GM19372 (cell line): ENCODE data around the gene LINC00632.
"Not testable (repeated sequence)": the region's sequence is repeated elsewhere in the genome, so short reads cannot be mapped to it uniquely, and the experiment has no call there.

Experiments
- ATAC-seq: cut with Tn5 transposase; IDR thresholded peaks from one replicate; pipeline ENCODE4 v1.9.1; 2021; ENCODE audit warnings: mild to moderate bottlenecking, low read depth, moderate library complexity; ENCODE audit not compliant: unreplicated experiment

The LINC00632 gene

GRCh38 chrX:140709421-140709846, at the start of gene LINC00632:
Gene LINC00632 (plus strand): TSS chrX:140709759.
- no peak for ATAC-seq

DNA sequence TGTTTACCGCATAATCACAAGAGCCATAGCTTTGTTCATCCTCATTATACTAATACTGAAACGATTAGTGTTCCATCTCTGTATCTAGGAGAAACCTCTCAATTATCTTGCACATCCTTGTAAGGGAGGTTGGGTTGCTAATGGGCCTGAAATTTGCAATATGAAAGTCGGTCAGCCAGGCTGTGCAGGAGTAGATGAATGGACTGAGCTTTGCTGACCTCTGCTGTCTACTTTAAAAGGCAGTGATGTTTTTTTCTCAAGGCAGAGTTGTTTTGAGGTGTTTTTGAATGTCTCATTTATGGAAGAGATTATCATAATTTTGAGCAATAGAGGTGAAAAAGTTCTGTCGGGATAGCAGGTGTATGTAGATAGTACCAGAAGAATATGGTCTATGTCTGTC, 47.9 kb upstream of the LINC00632 start:
- ATAC-seq, result no peak

DNA sequence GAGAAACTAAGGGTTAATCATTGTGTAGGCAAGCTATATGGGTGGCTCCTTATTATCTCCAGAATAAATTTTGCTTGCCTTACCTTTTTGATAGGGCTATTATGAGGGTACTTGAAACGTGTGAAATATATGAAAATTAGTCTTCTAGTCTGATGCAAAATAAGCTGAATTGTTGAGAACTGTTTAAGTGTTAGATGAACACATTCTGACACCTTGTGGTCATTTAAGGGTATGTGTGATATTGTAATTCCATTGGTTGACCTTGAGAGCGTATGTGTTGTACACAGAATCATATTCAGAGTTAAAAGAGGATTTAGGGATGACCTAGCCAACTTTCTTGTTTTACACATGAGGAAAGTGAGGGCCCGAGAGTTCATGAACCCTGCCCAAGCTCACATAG, 44.6 kb upstream of the LINC00632 start:
- no peak for ATAC-seq

- ATAC-seq, result no peak
These were observed 36.5 kb upstream of the LINC00632 start for GRCh38 chrX:140672840-140673731.

DNA sequence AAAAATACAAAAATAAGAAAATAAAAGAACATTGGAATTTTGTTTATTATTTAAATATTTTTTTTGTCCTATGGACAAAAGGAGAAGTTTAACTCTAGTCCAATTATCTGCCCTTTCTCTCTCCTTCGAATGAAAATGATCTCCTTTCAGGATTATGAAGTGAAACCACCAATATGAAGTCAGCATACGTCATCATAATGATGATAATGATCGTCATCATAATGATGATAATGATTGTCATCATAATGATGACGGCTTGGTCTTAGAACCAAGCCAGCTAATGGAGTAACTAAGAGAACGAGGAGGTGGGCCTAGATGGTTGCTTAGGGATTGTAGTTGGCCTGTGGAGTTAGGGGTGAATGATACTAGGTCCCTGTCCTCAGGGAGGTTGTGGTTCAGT, 21.9 kb upstream of the LINC00632 start:
- ATAC-seq, result no peak

GRCh38 chrX:140691596-140691995, 18.0 kb upstream of the LINC00632 start:
- ATAC-seq, result not testable (repeated sequence)

GRCh38 chrX:140697618-140698017, 11.9 kb upstream of the LINC00632 start:
- no peak for ATAC-seq

GRCh38 chrX:140701480-140701879, 8.1 kb upstream of the LINC00632 start:
- ATAC-seq, result no peak

DNA sequence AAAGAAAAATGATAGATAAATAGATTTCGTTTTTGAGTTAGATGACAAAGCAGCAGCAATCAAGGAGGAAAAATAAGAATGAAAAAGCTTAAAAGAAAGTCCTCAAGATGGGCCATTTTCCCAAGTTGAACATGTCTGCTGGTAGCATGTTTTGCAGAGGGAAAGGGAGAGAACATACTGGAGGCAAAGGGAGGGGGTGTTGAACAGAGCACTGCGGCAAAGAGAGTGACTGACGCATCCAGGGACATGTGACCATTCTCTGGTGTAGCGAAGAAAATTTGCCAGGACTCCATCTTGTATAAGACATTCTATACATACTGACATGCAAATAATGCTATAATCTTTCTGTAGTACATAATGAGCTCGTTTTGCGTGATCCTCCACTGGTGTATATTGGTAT, 1.2 kb downstream of the LINC00632 start:
- no peak for ATAC-seq

GRCh38 chrX:140711894-140712293, 2.3 kb downstream of the LINC00632 start:
- no peak for ATAC-seq

DNA sequence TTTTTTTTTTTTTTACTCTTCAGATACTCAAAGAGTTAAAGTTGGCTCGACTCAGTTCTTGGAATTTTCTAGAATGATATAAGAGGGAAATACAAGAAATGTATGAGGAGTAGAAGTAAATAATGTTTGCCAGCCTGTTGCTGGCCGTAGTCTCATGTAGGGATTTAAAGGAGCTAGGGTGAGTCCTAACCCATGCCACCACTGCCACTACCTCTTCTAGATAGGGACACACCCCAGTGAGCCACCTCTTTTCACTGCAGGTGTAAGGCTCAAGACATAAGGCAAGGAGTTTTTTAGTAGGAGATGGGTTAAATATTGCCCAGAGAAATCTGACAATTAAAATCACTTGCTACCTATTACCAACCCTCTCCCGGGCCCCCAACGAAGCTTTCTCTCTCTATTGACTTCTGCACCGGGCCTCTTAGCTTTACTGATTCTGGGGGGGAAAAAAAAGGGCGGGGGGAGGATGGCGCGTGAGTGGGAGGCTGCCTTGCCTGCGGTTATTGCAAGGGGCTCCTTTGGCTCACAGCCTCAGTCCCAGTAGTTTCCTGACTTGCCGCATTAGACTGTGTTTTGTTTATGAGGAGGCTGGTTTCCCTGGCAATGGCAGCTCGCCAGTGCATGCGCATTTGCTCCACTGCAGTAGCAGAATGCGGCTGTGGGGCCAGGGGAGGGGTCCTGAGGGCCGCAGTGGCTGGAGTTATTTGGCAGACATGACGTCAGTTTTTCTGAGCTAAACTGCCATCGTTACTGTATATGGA, 3.0 kb downstream of the LINC00632 start:
- ATAC-seq, result no peak

DNA sequence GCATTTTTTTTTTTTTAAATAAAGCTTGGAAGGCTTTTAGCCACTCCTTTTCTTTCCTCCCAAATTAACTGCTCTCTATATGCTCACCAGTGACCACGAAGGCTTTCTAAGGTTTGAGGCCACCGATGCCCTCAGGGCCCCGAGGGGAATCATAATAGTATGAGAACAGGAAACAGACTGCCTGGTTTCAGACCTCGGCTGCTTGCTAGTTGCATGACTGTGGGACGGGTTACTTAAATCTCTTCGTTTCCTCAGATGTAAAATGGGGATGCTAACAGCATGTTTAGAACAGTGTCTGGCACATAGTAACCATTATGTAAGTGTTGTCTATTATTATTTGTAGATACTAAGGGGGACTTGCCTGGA, 3.6 kb downstream of the LINC00632 start:
- ATAC-seq, result no peak

- ATAC-seq, result no peak
These were observed 6.2 kb downstream of the LINC00632 start for GRCh38 chrX:140715787-140716186.

DNA sequence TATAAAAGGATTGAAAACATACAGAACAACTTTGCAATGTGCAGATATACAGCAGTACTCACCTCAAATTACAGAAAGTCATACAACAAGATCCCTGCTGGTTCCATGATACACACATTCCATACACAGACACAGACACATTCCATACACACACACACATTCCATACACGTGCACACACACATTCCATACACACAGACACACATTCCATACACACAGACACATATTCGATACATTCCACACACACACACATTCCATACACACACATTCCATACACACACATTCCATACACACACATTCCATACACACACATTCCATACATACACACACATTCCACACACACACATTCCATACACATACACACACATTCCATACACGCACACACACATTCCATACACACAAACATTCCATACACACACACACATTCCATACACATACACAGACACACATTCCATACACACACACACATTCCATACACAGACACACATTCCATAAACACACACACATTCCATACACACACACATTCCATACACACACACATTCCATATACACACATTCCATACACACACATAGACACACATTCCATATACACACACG, 13.7 kb downstream of the LINC00632 start:
- no peak for ATAC-seq

DNA sequence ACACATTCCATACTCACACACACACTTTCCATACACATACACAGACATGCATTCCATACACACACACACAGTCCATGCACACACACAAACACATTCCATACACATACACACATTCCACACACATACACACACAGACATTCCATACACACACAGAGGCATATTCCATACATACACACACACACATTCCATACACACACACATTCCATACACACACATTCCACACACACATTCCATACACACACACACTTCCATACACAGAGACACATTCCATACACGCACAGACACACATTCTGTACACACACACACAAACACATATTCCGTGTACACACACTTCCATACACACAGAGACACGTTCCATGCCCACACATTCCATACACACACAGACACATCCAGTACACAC, 14.8 kb downstream of the LINC00632 start:
- no peak for ATAC-seq

GRCh38 chrX:140724736-140725135, 15.2 kb downstream of the LINC00632 start:
- no peak for ATAC-seq

- no peak for ATAC-seq
These were observed 15.9 kb downstream of the LINC00632 start for GRCh38 chrX:140725500-140725899.

DNA sequence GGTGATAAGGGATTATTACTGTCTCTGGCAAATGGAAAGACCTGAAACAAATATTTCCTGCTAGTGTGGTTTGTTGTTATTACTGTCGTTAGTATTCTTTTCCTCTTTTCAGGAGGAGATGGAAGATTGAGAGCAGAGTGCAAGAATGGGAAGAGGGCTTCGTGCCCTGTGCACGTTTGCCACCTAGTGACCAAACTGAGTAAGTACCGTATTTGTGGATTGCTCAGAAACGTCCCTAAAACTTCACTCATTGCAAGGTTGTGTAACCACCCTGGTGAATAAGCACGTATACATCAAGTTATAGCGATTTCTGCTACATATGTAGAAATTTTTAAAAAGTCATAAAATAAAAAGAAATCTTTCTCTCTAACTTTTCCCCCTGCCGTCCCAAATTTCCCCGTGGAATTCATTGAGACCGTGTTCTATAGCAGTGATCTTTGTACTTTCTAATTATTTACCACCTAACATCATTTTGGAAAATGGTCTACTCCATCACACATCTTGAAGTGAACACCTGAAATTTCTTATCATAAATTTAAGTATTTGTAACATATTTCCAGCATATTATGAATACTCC, 24.3 kb downstream of the LINC00632 start:
- peak; percentile 77 for ATAC-seq

GRCh38 chrX:140744085-140744484, 34.5 kb downstream of the LINC00632 start:
- ATAC-seq, result no peak

DNA sequence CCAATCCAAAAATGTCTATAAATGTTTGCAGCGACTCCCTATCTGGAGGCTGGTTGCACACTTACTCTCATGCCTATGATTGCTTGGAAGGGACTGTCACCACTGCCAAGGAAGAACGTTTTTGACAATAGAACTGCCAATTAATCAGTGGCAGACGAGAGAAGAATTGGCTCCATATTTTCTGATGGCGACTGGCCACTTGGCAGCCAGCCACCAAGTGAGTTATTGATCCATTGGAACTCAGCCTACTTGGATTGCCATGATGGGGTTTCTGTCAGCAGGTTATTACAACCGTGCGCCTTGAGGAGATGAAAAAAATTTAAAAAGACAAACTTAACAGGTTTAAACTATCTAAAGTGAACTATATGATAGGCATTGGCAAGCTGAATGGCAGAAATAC, 47.4 kb downstream of the LINC00632 start:
- ATAC-seq, result no peak

- ATAC-seq, result peak; percentile 64
These were observed 52.5 kb downstream of the LINC00632 start for GRCh38 chrX:140762061-140762460.
